ENCODE measurements around the gene SCG2.

The SCG2 gene

GRCh38 chr2:223576873-223577272 lies 25.3 kb downstream of the SCG2 start:
- Histone ChIP-seq H3K9me3 (ENCODE audit: control insufficient read depth, low read length) (no peaks in the 10 kb centered on the region), H3K4me3 (ENCODE audit: low read depth, low read length) (no peak overlapping the region), H2AFZ (no peak overlapping the region), H3K79me2 (no peaks in the 10 kb centered on the region), H3K27ac (no peak overlapping the region), H3K4me1 (peaks cover 2% of the 10 kb centered on the region), H3K4me2 (ENCODE audit: low read length) (no peak overlapping the region), H3K27me3 (ENCODE audit: control insufficient read depth, insufficient read depth, low read length) (no peaks in the 10 kb centered on the region), H3K36me3 (ENCODE audit: control insufficient read depth, insufficient read depth, low read length) (no peaks in the 10 kb centered on the region), H3K9ac (no peak overlapping the region)
- no peak for TF ChIP-seq CTCF (IDR thresholded peaks at IDR 0.05)

GRCh38 chr2:223570784-223571183 lies 31.4 kb downstream of the SCG2 start:
- Histone ChIP-seq H3K9me3 (ENCODE audit: control insufficient read depth, low read length) (no peaks in the 10 kb centered on the region), H3K79me2 (no peaks in the 10 kb centered on the region), H3K27me3 (ENCODE audit: control insufficient read depth, insufficient read depth, low read length) (no peaks in the 10 kb centered on the region), H3K4me2 (ENCODE audit: low read length) (no peak overlapping the region), H3K27ac (no peak overlapping the region), H3K36me3 (ENCODE audit: control insufficient read depth, insufficient read depth, low read length) (no peaks in the 10 kb centered on the region), H3K4me1 (no peaks in the 10 kb centered on the region), H3K9ac (no peak overlapping the region), H2AFZ (no peak overlapping the region), H3K4me3 (ENCODE audit: low read depth, low read length) (no peak overlapping the region)
- TF ChIP-seq CTCF (IDR thresholded peaks at IDR 0.05) = no peak

- Histone ChIP-seq H3K27ac (no peak overlapping the region), H3K4me3 (ENCODE audit: low read depth, low read length) (no peak overlapping the region)
- TF ChIP-seq CTCF (IDR thresholded peaks at IDR 0.05) = no peak
Observed at GRCh38 chr2:223566396-223566795, 35.8 kb downstream of the SCG2 start.

GRCh38 chr2:223563462-223563861 lies 38.7 kb downstream of the SCG2 start:
- no peaks in the 10 kb centered on the region for H3K79me2 ChIP-seq
- no peaks in the 10 kb centered on the region for H3K4me1 ChIP-seq
- H3K9ac ChIP-seq = no peak overlapping the region
- H2AFZ ChIP-seq = no peak overlapping the region
- no peaks in the 10 kb centered on the region for H3K27me3 ChIP-seq (ENCODE audit: control insufficient read depth, insufficient read depth, low read length)
- no peak overlapping the region for H3K4me2 ChIP-seq (ENCODE audit: low read length)
- H3K4me3 ChIP-seq (ENCODE audit: low read depth, low read length) = no peak overlapping the region
- no peaks in the 10 kb centered on the region for H3K9me3 ChIP-seq (ENCODE audit: control insufficient read depth, low read length)
- H3K27ac ChIP-seq = no peak overlapping the region
- TF ChIP-seq CTCF (IDR thresholded peaks at IDR 0.05) = no peak
- H3K36me3 ChIP-seq (ENCODE audit: control insufficient read depth, insufficient read depth, low read length) = no peaks in the 10 kb centered on the region

More at GRCh38 chr2:223566396-223566795, 35.8 kb downstream of the SCG2 start:
- H3K9me3 ChIP-seq (ENCODE audit: control insufficient read depth, low read length) = no peaks in the 10 kb centered on the region
- H3K79me2 ChIP-seq = no peaks in the 10 kb centered on the region
- no peaks in the 10 kb centered on the region for H3K36me3 ChIP-seq (ENCODE audit: control insufficient read depth, insufficient read depth, low read length)
- no peak overlapping the region for H3K9ac ChIP-seq
- no peak overlapping the region for H3K4me2 ChIP-seq (ENCODE audit: low read length)
- no peaks in the 10 kb centered on the region for H3K27me3 ChIP-seq (ENCODE audit: control insufficient read depth, insufficient read depth, low read length)
- H2AFZ ChIP-seq = no peak overlapping the region
- no peaks in the 10 kb centered on the region for H3K4me1 ChIP-seq

- Histone ChIP-seq H3K27me3 (ENCODE audit: control insufficient read depth, insufficient read depth, low read length) (no peaks in the 10 kb centered on the region), H3K79me2 (no peaks in the 10 kb centered on the region), H3K9me3 (ENCODE audit: control insufficient read depth, low read length) (no peaks in the 10 kb centered on the region), H2AFZ (no peak overlapping the region), H3K4me2 (ENCODE audit: low read length) (no peak overlapping the region), H3K4me1 (no peaks in the 10 kb centered on the region), H3K4me3 (ENCODE audit: low read depth, low read length) (no peak overlapping the region), H3K36me3 (ENCODE audit: control insufficient read depth, insufficient read depth, low read length) (no peaks in the 10 kb centered on the region), H3K9ac (no peak overlapping the region), H3K27ac (no peak overlapping the region)
- no peak for TF ChIP-seq CTCF (IDR thresholded peaks at IDR 0.05)
Observed at GRCh38 chr2:223562078-223562477, 40.1 kb downstream of the SCG2 start.
